IMR-90 (cell line): ENCODE results near the gene BAIAP2. TPM values are rescaled to one million over a fixed set of nuclear protein-coding genes. Genes with fewer than 3 reads are reported as not detected.

Experiments used
- ATAC-seq: fragments of 200-7000 bp; cut with Tn5 transposase; 2 replicates; pipeline ENCODE4 v1.9.1; 2020; ENCODE audit warnings: low read depth, mild to moderate bottlenecking, moderate library complexity
- BruUV-seq: library from RNA; stranded (reverse); fragments of 400-500 nt; replicated peaks from 2 replicates; lab custom pipeline; 2021; lab: Mats Ljungman, UMichigan
- CTCF ChIA-PET: fragments of 300-600 bp; formaldehyde crosslinking; extraction: SDS; loops from one replicate; lab custom pipeline; 2021; ENCODE audit warnings: antibody characterized with exemption; lab: Yijun Ruan, JAX
- POLR2A ChIA-PET: fragments of 300-600 bp; sonication (Branson Sonifier 250); formaldehyde crosslinking; loops from one replicate; lab custom pipeline; 2022; ENCODE audit warnings: antibody characterized with exemption; ENCODE audit not compliant: unreplicated experiment; lab: Charles Lee
- DNase-seq: peaks from one replicate; pipeline ENCODE4 v3.0.0; 2013
- H2AFZ ChIP-seq: replicated peaks from 2 replicates; pipeline ENCODE3; 2013; ENCODE audit warnings: low read length, mild to moderate bottlenecking; ENCODE audit not compliant: poor library complexity
- H2AK5ac ChIP-seq: 2 replicates; pipeline ENCODE4 v1.6.1; 2013; ENCODE audit warnings: low read depth, low read length, inconsistent platforms
- H2AK9ac ChIP-seq: replicated peaks from 2 replicates; pipeline ENCODE3; 2013; ENCODE audit warnings: mild to moderate bottlenecking, low read depth, low read length, moderate library complexity; ENCODE audit not compliant: poor library complexity
- H2BK120ac ChIP-seq: 2 replicates; pipeline ENCODE4 v1.6.1; 2013; ENCODE audit warnings: low read depth, low read length, inconsistent platforms
- H2BK15ac ChIP-seq: 3 replicates; pipeline ENCODE4 v1.6.1; 2013; ENCODE audit warnings: low read depth, low read length, inconsistent platforms
- H2BK20ac ChIP-seq: 2 replicates; pipeline ENCODE4 v1.6.1; 2013; ENCODE audit warnings: low read depth, mild to moderate bottlenecking, inconsistent platforms, low read length, moderate library complexity
- H2BK5ac ChIP-seq: 2 replicates; pipeline ENCODE4 v1.6.1; 2013; ENCODE audit warnings: mild to moderate bottlenecking, low read depth, low read length, inconsistent platforms; ENCODE audit not compliant: poor library complexity, severe bottlenecking
- H3K14ac ChIP-seq: replicated peaks from 2 replicates; pipeline ENCODE4 v1.6.1; 2013; ENCODE audit warnings: low read depth, low read length, inconsistent platforms
- H3K18ac ChIP-seq: 2 replicates; pipeline ENCODE4 v1.6.1; 2013; ENCODE audit warnings: low read depth, low read length, control low read depth
- H3K23ac ChIP-seq: 2 replicates; pipeline ENCODE4 v1.6.1; 2013; ENCODE audit warnings: low read depth, low read length, inconsistent platforms
- H3K27ac ChIP-seq: 2 replicates; pipeline ENCODE4 v1.5.1; 2013; ENCODE audit warnings: mild to moderate bottlenecking, control low read depth, low read length; ENCODE audit not compliant: insufficient read depth
- H3K27me3 ChIP-seq: 2 replicates; pipeline ENCODE4 v1.6.1; 2013; ENCODE audit warnings: low read length; ENCODE audit not compliant: control insufficient read depth, insufficient read depth
- H3K36me3 ChIP-seq: 2 replicates; pipeline ENCODE4 v1.6.1; 2013; ENCODE audit warnings: low read length, mixed read lengths; ENCODE audit not compliant: control insufficient read depth, insufficient read depth
- H3K4ac ChIP-seq: 2 replicates; pipeline ENCODE4 v1.6.1; 2013; ENCODE audit warnings: low read depth, low read length, inconsistent platforms
- H3K4me1 ChIP-seq: 2 replicates; pipeline ENCODE4 v1.6.1; 2013; ENCODE audit warnings: low read length, mixed read lengths; ENCODE audit not compliant: control insufficient read depth, insufficient read depth
- H3K4me2 ChIP-seq: 2 replicates; pipeline ENCODE4 v1.6.1; 2013; ENCODE audit warnings: low read depth, mild to moderate bottlenecking, control low read depth, low read length, moderate library complexity
- H3K4me3 ChIP-seq: 2 replicates; pipeline ENCODE4 v1.5.1; 2013; ENCODE audit warnings: low read depth, mild to moderate bottlenecking, control low read depth, low read length, moderate library complexity; ENCODE audit not compliant: insufficient read depth
- H3K56ac ChIP-seq: 2 replicates; pipeline ENCODE4 v1.6.1; 2013; ENCODE audit warnings: low read length, inconsistent platforms; ENCODE audit not compliant: insufficient read depth; ENCODE audit errors: extremely low read depth
- H3K79me1 ChIP-seq, 2 experiments: 2 replicates each; pipeline ENCODE4 v1.6.1; 2013; ENCODE audit warnings: low read length in 2 of 2, inconsistent platforms in 1 of 2, low read depth in 1 of 2
- H3K9ac ChIP-seq: 2 replicates; pipeline ENCODE4 v1.6.1; 2013; ENCODE audit warnings: low read depth, low read length, control low read depth
- H3K9me1 ChIP-seq: 2 replicates; pipeline ENCODE4 v1.6.1; 2013; ENCODE audit warnings: low read length, inconsistent platforms; ENCODE audit not compliant: insufficient read depth
- H3K9me3 ChIP-seq: 2 replicates; pipeline ENCODE4 v1.6.1; 2013; ENCODE audit warnings: low read length; ENCODE audit not compliant: control insufficient read depth, insufficient read depth
- H4K20me1 ChIP-seq: 2 replicates; pipeline ENCODE4 v1.6.1; 2013; ENCODE audit warnings: low read length, inconsistent platforms; ENCODE audit not compliant: insufficient read depth
- H4K5ac ChIP-seq: 2 replicates; pipeline ENCODE4 v1.6.1; 2013; ENCODE audit warnings: mild to moderate bottlenecking, low read depth, low read length, control low read depth
- H4K8ac ChIP-seq, 2 experiments: 2 replicates each; pipeline ENCODE4 v1.6.1; 2013; ENCODE audit warnings: low read depth in 2 of 2, low read length in 2 of 2, control low read depth in 1 of 2, inconsistent platforms in 1 of 2
- H4K91ac ChIP-seq: 2 replicates; pipeline ENCODE4 v1.6.1; 2013; ENCODE audit warnings: low read depth, low read length, inconsistent platforms; ENCODE audit not compliant: insufficient read depth
- CEBPB ChIP-seq: IDR thresholded peaks from 2 replicates; pipeline ENCODE4 v1.6.1; 2012; ENCODE audit warnings: low read depth, low read length, improper control_type of control experiment
- MAFK ChIP-seq: IDR thresholded peaks from 2 replicates; pipeline ENCODE4 v1.6.1; 2012; ENCODE audit warnings: low read depth, low read length, improper control_type of control experiment
- MAZ ChIP-seq: IDR thresholded peaks from 2 replicates; pipeline ENCODE4 v1.6.1; 2012; ENCODE audit warnings: low read depth, mild to moderate bottlenecking, low read length, improper control_type of control experiment, moderate library complexity, borderline replicate concordance
- MXI1 ChIP-seq: IDR thresholded peaks from 2 replicates; pipeline ENCODE4 v1.6.1; 2012; ENCODE audit warnings: low read depth, mild to moderate bottlenecking, low read length, moderate library complexity, borderline replicate concordance
- WGBS, 2 experiments: methylation state at CpG; one replicate each; pipeline versions ENCODE4 v1.1.5 to v1.1.7; 2013; ENCODE audit warnings: missing lambda C conversion rate in 2 of 2; ENCODE audit not compliant: insufficient read length in 1 of 2; ENCODE audit errors: extremely low coverage in 2 of 2; 5-methylcytosine and 5-hydroxymethylcytosine counted together
- dilution Hi-C: fragments of 300-500 bp; cut with HindIII; formaldehyde crosslinking; loops from one replicate; pipeline ENCODE4 v1.14.3; 2018; ENCODE audit warnings: low sequenced_read_pairs; ENCODE audit not compliant: unreplicated experiment
- in situ Hi-C: fragments of 300-500 bp; cut with MboI; formaldehyde crosslinking; loops from 3 replicates; pipeline ENCODE4 v1.14.3; 2019; ENCODE audit warnings: low sequenced_read_pairs, inconsistent platforms, mixed read lengths
- intact Hi-C: fragments of 100-400 bp; cut with micrococcal nuclease; formaldehyde crosslinking; loops from 2 replicates; pipeline ENCODE4 v1.10.0; 2022
- polyA plus RNA-seq, 3 experiments: library from polyadenylated mRNA; depleted of rRNA; stranded (reverse); fragments of >200 nt; gene quantifications; 2 replicates each; pipeline ENCODE4 v1.2.3, GENCODE V29; 2012; ENCODE audit warnings: low replicate concordance in 1 of 3
- total RNA-seq: library from RNA; depleted of rRNA; stranded (reverse); fragments of >200 nt; gene quantifications from 2 replicates; pipeline ENCODE4 v1.2.3, GENCODE V29; 2012

Gene BAIAP2
- total and polyA plus RNA-seq, 2 of the 4 experiments (the other 2 are of a cell fraction), result 18.3 to 32.6 TPM

GRCh38 chr17:81114351-81115093 is 79.6 kb downstream of the BAIAP2 start:
- H4K91ac ChIP-seq, result no peak overlapping the region
- H3K27ac ChIP-seq, result no peak overlapping the region
- no peak overlapping the region for H3K4ac ChIP-seq
- H2AFZ ChIP-seq, result no peak overlapping the region
- intact Hi-C loops, result no loop called here
- no peak overlapping the region for H2BK20ac ChIP-seq
- no peaks in the 10 kb centered on the region for H3K79me1 ChIP-seq
- in situ Hi-C loops, result no loop called here
- no peaks in the 10 kb centered on the region for H3K9me3 ChIP-seq
- H2AK5ac ChIP-seq, result no peak overlapping the region
- H3K27me3 ChIP-seq, result no peaks in the 10 kb centered on the region; the same call in 1 of the 2 replicates
- no peak overlapping the region for H4K5ac ChIP-seq
- H4K20me1 ChIP-seq, result no peaks in the 10 kb centered on the region
- WGBS, 2 experiments, result 69% methylated on average over 14 of the region's 19 CpGs; no CpG with 5 or more reads in 1 of the 2 experiments
- no peak overlapping the region for H3K56ac ChIP-seq
- H3K4me1 ChIP-seq, result peaks cover 3% of the 10 kb centered on the region
- H3K9me1 ChIP-seq, result no peaks in the 10 kb centered on the region
- H3K4me2 ChIP-seq, result no peak overlapping the region
- BruUV-seq, result no TSS peak
- no peak overlapping the region for H3K23ac ChIP-seq
- peaks cover 1% of the 10 kb centered on the region; the same call in 1 of the 2 replicates for H3K36me3 ChIP-seq
- H2BK120ac ChIP-seq, result no peak overlapping the region
- no peak overlapping the region for H2BK15ac ChIP-seq
- POLR2A ChIA-PET, result no interaction called here
- CTCF ChIA-PET, result interaction anchor here (0.9 kb wide), 1 partner anchor 17 kb away, joined by 5 read pairs; no protein-coding TSS in a partner anchor
- no peak overlapping the region for H3K14ac ChIP-seq
- dilution Hi-C loops, result no loop called here
- no peak overlapping the region for H4K8ac ChIP-seq
- TF ChIP-seq MAFK (no peak), CEBPB (no peak), MXI1 (no peak), MAZ (no peak)
- no peak overlapping the region for H3K18ac ChIP-seq
- DNase-seq, result no peak
- H2BK5ac ChIP-seq, result no peak overlapping the region
- H3K4me3 ChIP-seq, result no peak overlapping the region
- ATAC-seq, result no peak
- H2AK9ac ChIP-seq, result no peak overlapping the region
- no peak overlapping the region for H3K9ac ChIP-seq
